GM19463 (cell line): ENCODE measurements around the gene KIF26B.
"Not testable (repeated sequence)": the region's sequence is repeated elsewhere in the genome, so short reads cannot be mapped to it uniquely, and the experiment has no call there.

Source experiments
- ATAC-seq: cut with Tn5 transposase; IDR thresholded peaks from one replicate; pipeline ENCODE4 v1.9.1; 2021; ENCODE audit warnings: mild to moderate bottlenecking, moderate library complexity; ENCODE audit not compliant: unreplicated experiment

Gene KIF26B

GRCh38 chr1:245377854-245378253, 223.1 kb downstream of the KIF26B start:
- ATAC-seq: no peak

- ATAC-seq: no peak
These were observed 223.5 kb downstream of the KIF26B start for GRCh38 chr1:245378311-245378722.

- ATAC-seq: no peak
These were observed 224.0 kb downstream of the KIF26B start for GRCh38 chr1:245378745-245379144.

- no peak for ATAC-seq
These were observed 226.2 kb downstream of the KIF26B start for GRCh38 chr1:245380790-245381535.

- no peak for ATAC-seq
These were observed 228.2 kb downstream of the KIF26B start for GRCh38 chr1:245382981-245383380.

GRCh38 chr1:245383396-245384330, 228.9 kb downstream of the KIF26B start:
- no peak for ATAC-seq

GRCh38 chr1:245386297-245386971, 231.6 kb downstream of the KIF26B start:
- no peak for ATAC-seq

GRCh38 chr1:245388687-245389086, 233.9 kb downstream of the KIF26B start:
- no peak for ATAC-seq

- no peak for ATAC-seq
These were observed 235.1 kb downstream of the KIF26B start for GRCh38 chr1:245389873-245390272.

GRCh38 chr1:245390975-245391374, 236.2 kb downstream of the KIF26B start:
- ATAC-seq: no peak

GRCh38 chr1:245393694-245394093, 238.9 kb downstream of the KIF26B start:
- no peak for ATAC-seq

- ATAC-seq: no peak
These were observed 240.9 kb downstream of the KIF26B start for GRCh38 chr1:245395680-245396079.

- ATAC-seq: no peak
These were observed 241.8 kb downstream of the KIF26B start for GRCh38 chr1:245396615-245397014.

GRCh38 chr1:245397771-245398170, 243.0 kb downstream of the KIF26B start:
- no peak for ATAC-seq

- ATAC-seq: no peak
These were observed 243.4 kb downstream of the KIF26B start for GRCh38 chr1:245398180-245398579.

- ATAC-seq: no peak
These were observed 247.2 kb downstream of the KIF26B start for GRCh38 chr1:245401881-245402587.

GRCh38 chr1:245402998-245403397, 248.2 kb downstream of the KIF26B start:
- not testable (repeated sequence) for ATAC-seq

GRCh38 chr1:245404527-245404926, 249.7 kb downstream of the KIF26B start:
- no peak for ATAC-seq

GRCh38 chr1:245404952-245405351, 250.2 kb downstream of the KIF26B start:
- no peak for ATAC-seq

GRCh38 chr1:245406426-245406825, 251.6 kb downstream of the KIF26B start:
- ATAC-seq: no peak

GRCh38 chr1:245407983-245408382, 253.2 kb downstream of the KIF26B start:
- no peak for ATAC-seq
